KOPT-K1 (cell line): ENCODE data around the gene B3GAT1.

ENCODE experiments used
- H3K27ac ChIP-seq: fragments of 200-600 bp; sonication (generic); 2 replicates; pipeline ENCODE4 v1.5.1; 2016; ENCODE audit warnings: antibody characterized with exemption, mild to moderate bottlenecking, low read depth, low read length; ENCODE audit not compliant: poor library complexity, severe bottlenecking
- H3K36me3 ChIP-seq: fragments of 200-600 bp; sonication (generic); 2 replicates; pipeline ENCODE4 v1.5.1; 2017; ENCODE audit warnings: antibody characterized with exemption, mild to moderate bottlenecking, low read length, moderate library complexity; ENCODE audit not compliant: insufficient read depth
- H3K9me3 ChIP-seq: fragments of 200-600 bp; sonication (generic); 2 replicates; pipeline ENCODE4 v1.5.1; 2017; ENCODE audit warnings: antibody characterized with exemption, low read length, mild to moderate bottlenecking; ENCODE audit not compliant: insufficient read depth, poor library complexity, severe bottlenecking

Gene B3GAT1

DNA sequence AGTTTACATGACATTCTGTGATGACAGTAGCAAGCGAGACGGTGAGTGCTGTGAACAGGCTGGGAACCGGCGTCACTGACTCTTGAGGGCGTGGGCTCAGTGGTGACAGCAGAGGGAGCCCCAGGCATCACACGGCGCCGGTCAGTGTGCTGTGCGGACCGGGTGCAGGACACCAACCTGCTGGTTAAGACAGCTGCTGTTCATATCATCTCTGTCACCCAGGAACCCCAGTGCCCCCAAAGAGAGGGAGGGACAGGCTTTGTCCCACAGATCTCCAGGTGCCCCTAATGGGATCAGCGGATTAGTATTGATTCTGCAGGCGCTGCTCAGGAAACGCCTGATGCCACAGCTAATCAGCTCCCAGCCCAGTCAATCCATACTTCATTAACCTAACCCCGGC, 18.4 kb downstream of the B3GAT1 start:
- Histone ChIP-seq H3K9me3 (no peaks in the 10 kb centered on the region), H3K27ac (no peak overlapping the region), H3K36me3 (no peaks in the 10 kb centered on the region)

DNA sequence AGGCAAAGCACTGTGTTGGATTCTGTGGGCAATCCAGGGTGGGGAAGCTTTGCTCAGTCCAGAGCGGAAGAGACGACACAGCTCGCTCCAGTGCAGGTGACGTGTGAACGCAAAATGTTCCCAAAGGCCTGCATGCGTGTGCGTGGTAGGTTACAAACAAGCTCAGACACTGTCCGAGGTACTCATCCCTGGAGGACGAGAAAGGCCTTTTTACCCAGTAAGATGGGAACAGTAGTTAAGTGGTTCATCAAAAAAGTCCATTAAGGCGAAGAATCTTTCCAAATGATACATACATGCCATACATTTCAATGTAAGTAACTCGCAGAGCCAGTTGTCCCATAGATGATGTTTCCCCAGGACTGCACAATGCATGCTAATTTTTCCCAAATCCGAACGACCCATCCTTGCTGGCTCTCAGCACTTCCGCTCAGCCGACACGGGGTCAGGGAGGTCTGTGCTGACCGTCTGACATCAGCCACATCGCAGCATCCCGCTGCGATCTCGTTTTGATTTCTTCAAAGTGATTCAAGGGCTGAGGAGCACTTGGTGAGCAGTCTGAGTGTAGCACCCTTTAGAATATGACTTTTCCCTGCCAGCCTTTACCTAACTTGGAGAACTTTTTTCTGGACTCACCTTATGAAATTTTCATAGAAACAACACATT, 19.0 kb downstream of the B3GAT1 start:
- Histone ChIP-seq H3K36me3 (no peaks in the 10 kb centered on the region), H3K9me3 (no peaks in the 10 kb centered on the region), H3K27ac (no peak overlapping the region)

DNA sequence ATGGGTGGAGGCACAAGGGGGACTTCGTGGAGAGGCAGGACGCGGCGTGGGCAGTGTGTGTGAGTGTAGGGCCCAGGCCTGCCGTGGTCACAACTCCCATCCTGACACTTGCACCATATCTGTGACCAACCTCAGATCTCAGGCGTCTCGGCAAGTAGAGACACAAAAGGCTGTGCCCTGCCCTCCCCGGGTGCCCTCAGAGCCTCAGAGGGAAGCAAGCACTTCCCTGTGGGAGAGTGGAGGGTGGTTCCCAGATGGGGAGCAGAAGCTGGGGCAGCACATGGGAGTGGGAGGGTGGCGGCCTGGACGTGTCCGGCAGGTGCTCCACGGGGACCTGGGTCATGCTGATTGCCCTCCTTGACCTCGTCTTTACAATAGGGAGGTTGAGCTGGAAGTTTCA, 20.4 kb downstream of the B3GAT1 start:
- H3K9me3 ChIP-seq = no peaks in the 10 kb centered on the region
- no peaks in the 10 kb centered on the region for H3K36me3 ChIP-seq

DNA sequence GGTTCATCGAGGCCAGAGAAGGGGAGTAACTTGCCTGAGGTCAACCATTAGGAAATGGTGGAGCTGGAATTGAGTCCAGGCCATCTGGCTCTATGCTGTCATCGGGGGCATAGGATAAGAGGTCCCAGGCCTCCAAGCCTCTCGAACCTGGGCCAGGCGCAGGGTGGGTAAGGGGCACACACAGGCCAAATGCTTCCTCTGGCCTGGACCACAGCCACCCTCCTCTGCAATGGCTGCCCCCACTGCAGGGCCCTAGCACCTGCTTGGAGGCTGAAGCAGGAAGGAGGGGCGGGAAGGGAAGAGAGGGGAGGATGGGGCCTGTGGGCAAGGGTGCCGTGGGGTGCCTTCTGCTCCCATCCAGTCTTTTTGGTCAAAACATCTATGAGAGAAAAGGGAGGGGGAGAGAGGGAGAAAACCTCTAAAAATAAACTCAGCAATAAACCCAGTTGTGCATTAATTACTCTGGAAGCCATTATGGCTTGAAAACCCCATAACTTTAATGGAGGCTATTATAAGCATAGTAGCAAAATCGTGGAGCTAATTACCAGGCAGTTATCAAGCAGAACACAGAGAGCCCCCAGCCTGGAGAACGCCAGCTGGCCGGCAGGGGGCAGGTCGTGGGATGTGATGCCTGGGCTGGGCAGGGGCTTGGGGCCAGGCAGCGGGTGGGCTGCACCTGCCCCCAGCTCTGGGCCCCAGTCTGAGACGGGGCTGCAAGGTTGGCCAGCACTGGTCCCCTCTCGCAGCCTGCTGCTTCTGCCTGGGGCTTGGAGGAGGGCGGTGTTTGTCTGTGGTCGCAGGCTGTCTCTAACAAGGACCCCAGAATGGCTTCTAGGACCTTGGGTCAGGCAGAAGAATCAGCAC, 21.1 kb downstream of the B3GAT1 start:
- Histone ChIP-seq H3K27ac (no peak overlapping the region), H3K9me3 (no peaks in the 10 kb centered on the region), H3K36me3 (no peaks in the 10 kb centered on the region)

More for the DNA sequence above, 20.4 kb downstream of the B3GAT1 start:
- H3K27ac ChIP-seq = no peak overlapping the region

DNA sequence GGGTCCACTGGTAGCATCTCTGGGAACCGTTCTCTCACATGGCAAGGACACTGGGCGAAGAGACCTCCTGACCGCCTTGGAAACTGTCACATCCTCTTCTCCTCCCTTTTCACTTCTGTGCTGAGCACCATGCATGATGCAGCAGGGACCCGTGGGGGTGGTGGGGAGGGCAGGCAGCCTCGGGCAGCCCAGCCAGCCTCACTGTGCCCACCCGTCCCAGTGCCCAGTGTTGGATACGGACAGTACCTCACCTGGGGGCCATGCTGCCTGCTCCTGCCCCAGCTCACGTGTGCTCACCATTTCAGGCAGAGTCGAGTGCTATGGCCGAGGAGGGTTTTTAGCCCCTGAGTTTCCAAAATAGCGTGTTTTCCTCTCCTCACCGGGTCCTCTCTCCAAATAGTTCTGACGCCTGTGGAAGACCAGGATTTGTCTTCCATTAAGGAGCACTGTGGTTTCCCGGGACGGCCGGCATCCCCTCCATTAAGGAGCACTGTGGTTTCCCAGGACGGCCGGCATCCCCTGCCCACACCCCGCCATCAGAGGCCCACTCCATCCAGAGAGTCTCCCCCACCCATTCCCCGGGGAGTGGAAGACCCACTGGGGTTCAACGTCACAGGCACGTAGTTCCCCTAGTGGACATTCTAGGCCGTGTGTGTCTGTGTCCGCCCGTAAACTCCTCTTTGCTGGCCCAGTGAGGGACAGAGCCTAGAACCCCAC, 22.4 kb downstream of the B3GAT1 start:
- Histone ChIP-seq H3K27ac (no peak overlapping the region), H3K36me3 (no peaks in the 10 kb centered on the region), H3K9me3 (no peaks in the 10 kb centered on the region)

DNA sequence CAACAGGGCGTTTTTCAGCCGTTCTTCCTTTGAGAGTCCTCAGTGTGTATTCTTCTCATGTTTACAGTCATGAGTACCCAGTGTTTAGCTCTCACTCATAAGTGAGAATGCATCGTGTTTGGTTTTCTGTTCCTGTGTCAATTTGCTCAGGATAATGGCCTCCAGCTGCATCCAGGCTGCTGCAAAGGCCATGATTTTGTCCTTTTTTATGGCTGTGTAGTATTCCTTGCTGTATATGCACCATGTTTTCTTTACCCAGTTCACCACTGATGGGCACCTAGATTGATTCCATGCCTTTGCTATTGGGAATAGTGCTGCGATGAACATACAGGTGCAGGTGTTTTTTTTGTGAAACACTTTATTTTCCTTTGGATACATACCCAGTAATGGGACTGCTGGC, 23.5 kb downstream of the B3GAT1 start:
- H3K9me3 ChIP-seq = no peaks in the 10 kb centered on the region
- no peak overlapping the region for H3K27ac ChIP-seq
- H3K36me3 ChIP-seq = no peaks in the 10 kb centered on the region

DNA sequence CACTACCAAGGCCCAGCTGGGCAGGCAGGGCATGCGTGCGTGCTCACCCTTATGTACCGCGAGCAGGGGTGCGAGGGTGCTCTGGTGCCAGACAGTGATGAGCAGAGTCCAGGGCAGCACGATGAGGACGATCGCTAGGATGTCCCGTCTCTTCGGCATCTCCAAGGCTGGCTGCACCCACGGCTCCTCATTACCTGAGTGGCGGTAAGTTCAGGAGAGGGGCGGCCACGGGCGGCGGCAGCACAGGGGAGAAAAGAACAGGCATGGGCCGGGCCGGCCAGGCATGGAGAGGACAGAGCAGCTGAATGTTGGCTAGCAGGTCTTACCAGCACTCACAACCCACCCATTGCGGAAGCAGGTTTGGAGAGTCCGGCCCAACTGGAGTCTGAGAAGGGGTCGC, 24.5 kb downstream of the B3GAT1 start:
- Histone ChIP-seq H3K36me3 (no peaks in the 10 kb centered on the region), H3K9me3 (no peaks in the 10 kb centered on the region), H3K27ac (no peak overlapping the region)

DNA sequence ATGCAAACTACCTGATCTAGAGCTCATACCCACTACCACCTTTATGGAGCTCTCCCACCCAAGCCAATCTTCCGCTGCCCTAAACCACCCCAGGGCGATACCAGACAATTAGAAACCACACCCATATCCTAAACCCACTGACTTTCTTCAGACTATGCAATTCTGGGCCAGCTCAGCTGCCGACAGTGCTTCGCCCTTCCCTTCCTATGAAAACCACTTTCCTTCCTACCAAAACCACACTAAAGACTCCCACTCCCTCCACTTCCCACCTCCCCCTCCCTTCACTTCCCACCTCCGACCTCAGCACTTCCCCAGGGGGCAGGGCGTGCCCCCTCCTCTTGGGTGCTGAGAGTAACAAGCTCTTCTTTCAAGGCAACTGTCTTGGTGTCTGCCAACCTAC, 25.1 kb downstream of the B3GAT1 start:
- Histone ChIP-seq H3K9me3 (no peaks in the 10 kb centered on the region), H3K36me3 (no peaks in the 10 kb centered on the region), H3K27ac (no peak overlapping the region)

DNA sequence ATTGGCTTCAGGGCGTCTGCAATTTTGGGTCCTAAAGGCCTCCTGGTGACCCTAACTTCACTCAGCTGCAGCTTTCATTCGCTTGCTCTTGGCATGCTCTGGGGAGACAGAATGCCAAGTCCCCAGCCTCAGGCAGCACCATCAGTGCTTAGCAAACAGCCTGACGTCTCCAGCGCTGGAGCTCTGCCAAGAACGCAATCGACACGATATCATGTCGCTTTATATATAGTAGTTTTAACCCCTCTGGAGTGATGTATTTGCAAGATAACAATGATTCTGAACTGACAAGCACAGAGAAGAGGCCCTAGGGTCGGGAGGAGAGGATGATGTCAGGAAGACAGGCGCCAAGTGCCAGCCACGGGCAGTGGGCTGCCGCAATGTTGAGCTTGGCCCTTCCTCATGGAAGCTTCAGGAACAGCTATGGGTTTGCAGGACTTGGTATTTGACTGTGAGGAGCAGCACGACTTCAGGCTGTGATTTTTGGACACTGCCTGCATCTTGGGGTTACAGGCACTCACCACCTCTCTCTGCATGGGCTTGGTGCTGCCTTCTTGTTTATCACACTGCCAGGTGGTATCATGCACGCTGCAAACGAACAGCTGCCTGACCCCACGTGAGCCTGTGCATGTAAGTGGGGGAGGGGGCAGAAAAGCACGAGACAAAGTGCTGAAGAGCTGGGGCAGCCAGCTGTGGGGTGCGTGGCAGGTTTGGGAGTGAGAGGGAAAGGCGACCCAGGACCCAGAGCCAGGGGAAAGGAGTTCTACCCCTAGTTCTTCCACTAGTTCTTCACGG, 26.1 kb downstream of the B3GAT1 start:
- Histone ChIP-seq H3K9me3 (no peaks in the 10 kb centered on the region), H3K27ac (no peak overlapping the region), H3K36me3 (no peaks in the 10 kb centered on the region)

DNA sequence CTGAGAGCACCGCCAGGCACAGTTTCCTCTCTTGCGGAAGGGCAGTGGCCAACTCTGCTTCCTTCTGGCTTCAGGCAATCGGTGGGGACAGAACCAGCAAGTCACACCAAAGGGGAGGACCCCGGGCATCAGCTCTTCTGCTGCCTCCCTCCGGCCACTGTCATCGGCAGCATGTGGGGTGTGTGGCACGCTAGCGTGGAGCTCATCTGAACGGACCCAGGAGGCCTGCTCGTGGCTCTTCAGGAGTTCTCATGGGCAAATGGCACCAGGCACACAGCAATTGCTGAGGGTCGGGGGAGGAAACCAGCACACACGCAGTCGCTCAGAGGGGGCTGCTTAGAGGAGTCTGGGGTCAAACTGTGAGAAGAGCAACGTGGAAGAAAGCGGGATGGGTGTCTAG, 26.9 kb downstream of the B3GAT1 start:
- Histone ChIP-seq H3K9me3 (no peaks in the 10 kb centered on the region), H3K36me3 (no peaks in the 10 kb centered on the region), H3K27ac (no peak overlapping the region)

DNA sequence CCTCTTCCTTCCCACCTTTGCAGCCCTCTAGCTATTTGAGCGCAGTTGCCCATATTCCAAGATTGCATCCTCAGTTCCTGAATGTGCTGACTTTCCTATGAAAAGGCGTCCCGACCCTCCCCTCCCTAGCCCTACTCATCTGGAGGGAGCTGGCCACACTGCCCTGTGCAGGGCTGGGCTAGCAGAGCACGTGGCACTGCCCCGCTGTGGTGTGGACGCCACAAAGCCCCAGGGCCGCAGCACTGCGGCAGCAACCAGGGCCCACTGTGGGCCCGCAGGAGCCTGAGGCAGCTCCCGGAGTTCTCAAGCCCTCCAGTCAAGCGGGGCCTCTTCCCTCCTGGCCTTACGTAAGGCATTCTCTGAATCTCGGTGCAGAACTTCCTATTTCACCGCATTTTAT, 27.6 kb downstream of the B3GAT1 start:
- no peak overlapping the region for H3K27ac ChIP-seq
- no peaks in the 10 kb centered on the region for H3K36me3 ChIP-seq
- H3K9me3 ChIP-seq = no peaks in the 10 kb centered on the region

DNA sequence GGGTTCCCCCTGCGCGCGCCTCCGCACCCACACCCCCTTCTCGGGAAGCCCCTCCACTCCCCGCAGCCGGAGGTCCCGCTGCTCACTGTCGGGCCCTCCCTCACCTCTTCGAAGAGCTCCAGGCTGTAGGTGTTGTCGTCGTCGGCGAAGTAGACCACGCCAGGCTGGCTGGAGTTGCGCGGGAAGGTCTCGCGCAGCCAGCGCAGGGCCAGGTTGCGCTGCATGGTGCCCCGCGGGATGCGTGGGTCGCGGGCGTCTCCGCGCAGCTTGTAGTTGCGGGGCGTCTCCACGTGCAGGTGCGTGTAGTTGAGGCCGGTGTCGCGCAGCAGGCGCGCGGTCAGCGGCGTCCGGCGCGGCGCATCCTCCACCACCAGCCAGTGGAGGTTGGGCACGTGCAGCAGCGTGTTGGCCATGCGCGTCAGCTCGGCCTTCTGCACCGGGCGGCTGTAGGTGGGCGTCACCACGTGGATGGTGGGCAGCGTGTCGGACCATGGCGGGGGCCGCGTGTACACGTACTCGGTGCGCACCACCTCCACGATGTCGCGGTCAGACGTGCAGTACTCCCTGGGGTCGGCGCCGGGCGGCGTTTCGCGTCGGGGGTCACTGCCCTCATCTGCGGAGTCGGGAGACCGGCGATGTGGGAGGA, 28.3 kb downstream of the B3GAT1 start:
- H3K36me3 ChIP-seq = no peaks in the 10 kb centered on the region
- H3K27ac ChIP-seq = no peak overlapping the region
- no peaks in the 10 kb centered on the region for H3K9me3 ChIP-seq

DNA sequence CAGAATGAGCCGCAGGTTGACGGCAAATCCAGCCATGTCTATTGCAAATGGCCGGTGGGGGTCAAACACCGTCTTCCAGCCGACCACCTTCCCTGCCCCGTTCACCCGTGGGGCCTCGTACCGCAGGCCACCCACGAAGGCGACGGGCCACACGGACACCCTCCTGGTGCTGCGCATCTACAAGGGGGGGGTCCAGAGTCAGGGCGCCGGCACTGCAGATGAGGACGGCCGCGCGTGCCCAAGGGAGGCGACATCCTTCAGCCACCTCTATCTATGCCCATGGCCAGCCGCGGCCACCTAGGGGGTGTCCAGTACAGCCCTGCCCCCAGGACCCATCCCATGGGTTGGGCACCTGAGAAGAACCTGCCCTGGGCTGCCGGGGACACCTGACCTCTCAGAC, 29.2 kb downstream of the B3GAT1 start:
- Histone ChIP-seq H3K27ac (no peak overlapping the region), H3K9me3 (no peaks in the 10 kb centered on the region), H3K36me3 (no peaks in the 10 kb centered on the region)

DNA sequence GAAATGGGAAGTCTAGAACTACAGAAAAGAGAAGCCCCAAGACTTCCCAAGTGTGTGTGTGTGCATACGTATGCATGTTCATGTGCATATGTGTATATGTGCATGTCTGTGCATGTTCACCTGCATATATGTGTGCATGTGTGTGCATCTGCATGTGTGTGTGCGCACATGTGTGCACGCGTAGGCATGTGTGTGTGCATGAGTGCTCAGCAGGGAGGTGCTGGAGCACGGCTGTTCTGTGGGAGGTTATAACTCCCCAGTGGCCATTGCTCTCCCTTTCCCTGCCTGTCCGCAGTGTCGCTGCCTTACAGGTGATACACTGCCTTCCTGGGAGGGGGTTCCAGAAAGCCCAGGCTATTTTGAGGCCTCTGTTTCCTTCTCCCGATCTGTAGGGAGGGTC, 29.8 kb downstream of the B3GAT1 start:
- H3K36me3 ChIP-seq = no peaks in the 10 kb centered on the region
- H3K9me3 ChIP-seq = no peaks in the 10 kb centered on the region
- no peak overlapping the region for H3K27ac ChIP-seq
